HEK293 (cell line): Measurements from ENCODE around the gene HARBI1.

Source experiments
- KLF8 ChIP-seq: fragments of 450-650 bp; formaldehyde crosslinking; IDR thresholded peaks from 2 replicates; pipeline ENCODE4 v1.5.1; 2016; ENCODE audit warnings: missing biosample characterization, missing genetic modification characterization
- PRDM1 ChIP-seq: fragments of 450-650 bp; formaldehyde crosslinking; IDR thresholded peaks from 2 replicates; pipeline ENCODE4; 2016; ENCODE audit warnings: missing biosample characterization, missing genetic modification characterization
- RBAK ChIP-seq: fragments of 450-650 bp; formaldehyde crosslinking; IDR thresholded peaks from 2 replicates; pipeline ENCODE4 v1.5.1; 2016; ENCODE audit warnings: missing biosample characterization, missing genetic modification characterization
- SP7 ChIP-seq: fragments of 450-650 bp; formaldehyde crosslinking; IDR thresholded peaks from 2 replicates; pipeline ENCODE4 v1.5.1; 2016; ENCODE audit warnings: missing biosample characterization, missing genetic modification characterization
- ZBTB17 ChIP-seq: fragments of 450-650 bp; formaldehyde crosslinking; IDR thresholded peaks from 2 replicates; pipeline ENCODE4 v1.5.1; 2016; ENCODE audit warnings: missing biosample characterization, missing genetic modification characterization
- ZBTB48 ChIP-seq: fragments of 450-650 bp; formaldehyde crosslinking; IDR thresholded peaks from 2 replicates; pipeline ENCODE4 v1.5.1; 2016; ENCODE audit warnings: missing biosample characterization, missing genetic modification characterization
- ZNF121 ChIP-seq: fragments of 450-650 bp; formaldehyde crosslinking; IDR thresholded peaks from 2 replicates; pipeline ENCODE4 v1.5.1; 2016; ENCODE audit warnings: missing biosample characterization, missing genetic modification characterization
- ZNF184 ChIP-seq: fragments of 450-650 bp; IDR thresholded peaks from 2 replicates; pipeline ENCODE4 v1.5.1; 2018; ENCODE audit warnings: missing biosample characterization, mild to moderate bottlenecking, missing genetic modification characterization
- ZNF350 ChIP-seq: fragments of 450-650 bp; formaldehyde crosslinking; IDR thresholded peaks from 2 replicates; pipeline ENCODE4 v1.5.0; 2017; ENCODE audit warnings: missing biosample characterization, mild to moderate bottlenecking, missing genetic modification characterization
- ZNF571 ChIP-seq: fragments of 450-650 bp; formaldehyde crosslinking; IDR thresholded peaks from 2 replicates; pipeline ENCODE4 v1.5.0; 2017; ENCODE audit warnings: missing biosample characterization, missing genetic modification characterization
- ZNF658 ChIP-seq: fragments of 450-650 bp; formaldehyde crosslinking; IDR thresholded peaks from 2 replicates; pipeline ENCODE4; 2016; ENCODE audit warnings: missing biosample characterization, missing genetic modification characterization
- ZNF660 ChIP-seq: fragments of 450-650 bp; IDR thresholded peaks from 2 replicates; pipeline ENCODE4 v1.5.1; 2018; ENCODE audit warnings: missing biosample characterization, mild to moderate bottlenecking, missing genetic modification characterization
- ZNF776 ChIP-seq: fragments of 450-650 bp; formaldehyde crosslinking; IDR thresholded peaks from 2 replicates; pipeline ENCODE4 v1.5.0; 2017; ENCODE audit warnings: missing biosample characterization, missing genetic modification characterization, borderline replicate concordance
- ZSCAN16 ChIP-seq: fragments of 450-650 bp; formaldehyde crosslinking; IDR thresholded peaks from 2 replicates; pipeline ENCODE4 v1.5.1; 2016; ENCODE audit warnings: missing biosample characterization, missing genetic modification characterization
- ZSCAN30 ChIP-seq: fragments of 450-650 bp; IDR thresholded peaks from 2 replicates; pipeline ENCODE4 v1.5.1; 2018; ENCODE audit warnings: missing biosample characterization, mild to moderate bottlenecking, missing genetic modification characterization, moderate library complexity
- TF ChIP-seq, protein P1 (sequence below): fragments of 450-650 bp; formaldehyde crosslinking; IDR thresholded peaks from 2 replicates; pipeline ENCODE4 v1.5.0; 2017; ENCODE audit warnings: missing biosample characterization, missing genetic modification characterization, borderline replicate concordance
- TF ChIP-seq, protein P2 (sequence below): fragments of 450-650 bp; formaldehyde crosslinking; IDR thresholded peaks from 2 replicates; pipeline ENCODE4 v1.5.1; 2016; ENCODE audit warnings: missing biosample characterization, missing genetic modification characterization
- TF ChIP-seq, protein P3 (sequence below): fragments of 450-650 bp; formaldehyde crosslinking; IDR thresholded peaks from 2 replicates; pipeline ENCODE4 v1.5.1; 2016; ENCODE audit warnings: missing biosample characterization, missing genetic modification characterization
- TF ChIP-seq, protein P4 (sequence below): fragments of 450-650 bp; formaldehyde crosslinking; IDR thresholded peaks from 2 replicates; pipeline ENCODE4 v1.5.1; 2016; ENCODE audit warnings: missing biosample characterization, missing genetic modification characterization
- TF ChIP-seq, protein P5 (sequence below): fragments of 450-650 bp; IDR thresholded peaks from 2 replicates; pipeline ENCODE4 v1.5.1; 2018; ENCODE audit warnings: missing biosample characterization, mild to moderate bottlenecking, missing genetic modification characterization
- TF ChIP-seq, protein P6 (sequence below): fragments of 450-650 bp; formaldehyde crosslinking; conservative IDR thresholded peaks from 2 replicates; pipeline ENCODE4 v1.5.1; 2016; ENCODE audit warnings: low read depth, missing biosample characterization, missing genetic modification characterization
- TF ChIP-seq, protein P7 (sequence below): fragments of 450-650 bp; formaldehyde crosslinking; IDR thresholded peaks from 2 replicates; pipeline ENCODE4 v1.5.1; 2017; ENCODE audit warnings: missing biosample characterization, missing genetic modification characterization

Gene HARBI1

DNA sequence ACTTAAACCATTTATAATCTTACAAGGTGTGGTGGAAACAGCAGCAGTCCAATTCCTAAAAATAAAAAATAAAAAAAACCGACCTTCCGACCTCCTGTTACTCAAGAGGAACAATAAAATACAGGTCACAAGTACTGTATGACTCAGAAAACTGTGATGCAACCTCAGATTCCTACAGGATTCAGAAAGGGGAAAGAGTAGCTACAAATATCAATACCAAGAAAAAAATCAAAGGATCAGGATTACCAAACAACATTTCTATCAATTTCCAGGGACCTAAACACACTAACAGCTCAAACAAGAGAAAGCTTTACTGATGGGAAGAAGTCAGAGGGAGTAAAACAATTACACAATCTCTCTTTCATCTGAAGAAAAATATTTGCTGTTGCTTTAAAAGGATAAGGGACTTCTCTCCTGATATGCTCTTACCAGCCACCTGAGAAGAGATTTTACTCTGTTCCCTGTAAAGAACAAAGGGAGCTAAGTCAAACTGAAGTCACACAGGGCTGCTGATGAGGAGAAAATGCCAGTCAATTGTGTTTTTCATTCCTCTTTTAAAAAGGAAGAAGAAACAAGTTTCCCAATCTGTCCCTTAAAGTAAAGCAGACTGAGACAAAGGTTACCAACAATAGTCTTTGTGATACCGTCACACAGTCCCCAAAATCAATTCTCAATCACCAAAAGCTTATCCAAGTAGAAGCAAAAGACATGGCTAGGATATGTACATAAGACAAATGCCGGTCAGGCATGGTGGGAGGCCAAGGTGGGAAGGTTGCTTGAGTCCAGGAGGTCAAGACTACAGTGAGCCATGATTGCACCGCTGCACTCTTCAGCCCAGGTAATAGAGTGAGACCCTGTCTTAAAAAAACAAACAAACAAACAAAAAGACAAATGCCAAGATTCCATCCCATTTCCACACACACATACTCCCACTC lies 62.5 kb downstream of the HARBI1 start (continued):
- TF ChIP-seq ZNF660 (tag by site-specific recombination) (no peak), ZNF121 (tag by site-specific recombination) (no peak), ZSCAN30 (no peak), ZNF184 (tag by site-specific recombination) (no peak), SP7 (tag by site-specific recombination) (peak; percentile 70), ZNF571 (tag by site-specific recombination) (no peak), RBAK (tag by site-specific recombination) (no peak), PRDM1 (tag by site-specific recombination) (peak; percentile 80), KLF8 (tag by site-specific recombination) (peak; percentile 62), ZSCAN16 (no peak), ZNF350 (tag by site-specific recombination) (no peak), ZBTB48 (tag by site-specific recombination) (peak; percentile 51; the same call in 1 of the 2 replicates), ZNF776 (no peak), ZBTB17 (tag by site-specific recombination) (peak; percentile 85), ZNF658 (tag by site-specific recombination) (no peak)
- TF ChIP-seq, protein P1, sequence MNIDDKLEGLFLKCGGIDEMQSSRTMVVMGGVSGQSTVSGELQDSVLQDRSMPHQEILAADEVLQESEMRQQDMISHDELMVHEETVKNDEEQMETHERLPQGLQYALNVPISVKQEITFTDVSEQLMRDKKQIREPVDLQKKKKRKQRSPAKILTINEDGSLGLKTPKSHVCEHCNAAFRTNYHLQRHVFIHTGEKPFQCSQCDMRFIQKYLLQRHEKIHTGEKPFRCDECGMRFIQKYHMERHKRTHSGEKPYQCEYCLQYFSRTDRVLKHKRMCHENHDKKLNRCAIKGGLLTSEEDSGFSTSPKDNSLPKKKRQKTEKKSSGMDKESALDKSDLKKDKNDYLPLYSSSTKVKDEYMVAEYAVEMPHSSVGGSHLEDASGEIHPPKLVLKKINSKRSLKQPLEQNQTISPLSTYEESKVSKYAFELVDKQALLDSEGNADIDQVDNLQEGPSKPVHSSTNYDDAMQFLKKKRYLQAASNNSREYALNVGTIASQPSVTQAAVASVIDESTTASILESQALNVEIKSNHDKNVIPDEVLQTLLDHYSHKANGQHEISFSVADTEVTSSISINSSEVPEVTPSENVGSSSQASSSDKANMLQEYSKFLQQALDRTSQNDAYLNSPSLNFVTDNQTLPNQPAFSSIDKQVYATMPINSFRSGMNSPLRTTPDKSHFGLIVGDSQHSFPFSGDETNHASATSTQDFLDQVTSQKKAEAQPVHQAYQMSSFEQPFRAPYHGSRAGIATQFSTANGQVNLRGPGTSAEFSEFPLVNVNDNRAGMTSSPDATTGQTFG (tag by site-specific recombination), result no peak
- TF ChIP-seq, protein P2, sequence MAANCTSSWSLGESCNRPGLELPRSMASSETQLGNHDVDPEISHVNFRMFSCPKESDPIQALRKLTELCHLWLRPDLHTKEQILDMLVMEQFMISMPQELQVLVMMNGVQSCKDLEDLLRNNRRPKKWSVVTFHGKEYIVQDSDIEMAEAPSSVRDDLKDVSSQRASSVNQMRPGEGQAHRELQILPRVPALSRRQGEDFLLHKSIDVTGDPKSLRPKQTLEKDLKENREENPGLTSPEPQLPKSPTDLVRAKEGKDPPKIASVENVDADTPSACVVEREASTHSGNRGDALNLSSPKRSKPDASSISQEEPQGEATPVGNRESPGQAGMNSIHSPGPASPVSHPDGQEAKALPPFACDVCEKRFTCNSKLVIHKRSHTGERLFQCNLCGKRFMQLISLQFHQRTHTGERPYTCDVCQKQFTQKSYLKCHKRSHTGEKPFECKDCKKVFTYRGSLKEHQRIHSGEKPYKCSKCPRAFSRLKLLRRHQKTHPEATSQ (tag by site-specific recombination), result no peak
- TF ChIP-seq, protein P3, sequence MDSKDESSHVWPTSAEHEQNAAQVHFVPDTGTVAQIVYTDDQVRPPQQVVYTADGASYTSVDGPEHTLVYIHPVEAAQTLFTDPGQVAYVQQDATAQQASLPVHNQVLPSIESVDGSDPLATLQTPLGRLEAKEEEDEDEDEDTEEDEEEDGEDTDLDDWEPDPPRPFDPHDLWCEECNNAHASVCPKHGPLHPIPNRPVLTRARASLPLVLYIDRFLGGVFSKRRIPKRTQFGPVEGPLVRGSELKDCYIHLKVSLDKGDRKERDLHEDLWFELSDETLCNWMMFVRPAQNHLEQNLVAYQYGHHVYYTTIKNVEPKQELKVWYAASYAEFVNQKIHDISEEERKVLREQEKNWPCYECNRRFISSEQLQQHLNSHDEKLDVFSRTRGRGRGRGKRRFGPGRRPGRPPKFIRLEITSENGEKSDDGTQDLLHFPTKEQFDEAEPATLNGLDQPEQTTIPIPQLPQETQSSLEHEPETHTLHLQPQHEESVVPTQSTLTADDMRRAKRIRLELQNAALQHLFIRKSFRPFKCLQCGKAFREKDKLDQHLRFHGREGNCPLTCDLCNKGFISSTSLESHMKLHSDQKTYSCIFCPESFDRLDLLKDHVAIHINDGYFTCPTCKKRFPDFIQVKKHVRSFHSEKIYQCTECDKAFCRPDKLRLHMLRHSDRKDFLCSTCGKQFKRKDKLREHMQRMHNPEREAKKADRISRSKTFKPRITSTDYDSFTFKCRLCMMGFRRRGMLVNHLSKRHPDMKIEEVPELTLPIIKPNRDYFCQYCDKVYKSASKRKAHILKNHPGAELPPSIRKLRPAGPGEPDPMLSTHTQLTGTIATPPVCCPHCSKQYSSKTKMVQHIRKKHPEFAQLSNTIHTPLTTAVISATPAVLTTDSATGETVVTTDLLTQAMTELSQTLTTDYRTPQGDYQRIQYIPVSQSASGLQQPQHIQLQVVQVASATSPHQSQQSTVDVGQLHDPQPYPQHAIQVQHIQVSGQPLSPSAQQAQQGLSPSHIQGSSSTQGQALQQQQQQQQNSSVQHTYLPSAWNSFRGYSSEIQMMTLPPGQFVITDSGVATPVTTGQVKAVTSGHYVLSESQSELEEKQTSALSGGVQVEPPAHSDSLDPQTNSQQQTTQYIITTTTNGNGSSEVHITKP (tag by site-specific recombination), result peak; percentile 5; the same call in 1 of the 2 replicates
- TF ChIP-seq, protein P4, sequence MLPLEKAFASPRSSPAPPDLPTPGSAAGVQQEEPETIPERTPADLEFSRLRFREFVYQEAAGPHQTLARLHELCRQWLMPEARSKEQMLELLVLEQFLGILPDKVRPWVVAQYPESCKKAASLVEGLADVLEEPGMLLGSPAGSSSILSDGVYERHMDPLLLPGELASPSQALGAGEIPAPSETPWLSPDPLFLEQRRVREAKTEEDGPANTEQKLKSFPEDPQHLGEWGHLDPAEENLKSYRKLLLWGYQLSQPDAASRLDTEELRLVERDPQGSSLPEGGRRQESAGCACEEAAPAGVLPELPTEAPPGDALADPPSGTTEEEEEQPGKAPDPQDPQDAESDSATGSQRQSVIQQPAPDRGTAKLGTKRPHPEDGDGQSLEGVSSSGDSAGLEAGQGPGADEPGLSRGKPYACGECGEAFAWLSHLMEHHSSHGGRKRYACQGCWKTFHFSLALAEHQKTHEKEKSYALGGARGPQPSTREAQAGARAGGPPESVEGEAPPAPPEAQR (tag by site-specific recombination), result no peak
- TF ChIP-seq, protein P5, sequence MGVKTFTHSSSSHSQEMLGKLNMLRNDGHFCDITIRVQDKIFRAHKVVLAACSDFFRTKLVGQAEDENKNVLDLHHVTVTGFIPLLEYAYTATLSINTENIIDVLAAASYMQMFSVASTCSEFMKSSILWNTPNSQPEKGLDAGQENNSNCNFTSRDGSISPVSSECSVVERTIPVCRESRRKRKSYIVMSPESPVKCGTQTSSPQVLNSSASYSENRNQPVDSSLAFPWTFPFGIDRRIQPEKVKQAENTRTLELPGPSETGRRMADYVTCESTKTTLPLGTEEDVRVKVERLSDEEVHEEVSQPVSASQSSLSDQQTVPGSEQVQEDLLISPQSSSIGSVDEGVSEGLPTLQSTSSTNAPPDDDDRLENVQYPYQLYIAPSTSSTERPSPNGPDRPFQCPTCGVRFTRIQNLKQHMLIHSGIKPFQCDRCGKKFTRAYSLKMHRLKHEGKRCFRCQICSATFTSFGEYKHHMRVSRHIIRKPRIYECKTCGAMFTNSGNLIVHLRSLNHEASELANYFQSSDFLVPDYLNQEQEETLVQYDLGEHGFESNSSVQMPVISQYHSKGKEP (tag by site-specific recombination), result no peak
- TF ChIP-seq, protein P6, sequence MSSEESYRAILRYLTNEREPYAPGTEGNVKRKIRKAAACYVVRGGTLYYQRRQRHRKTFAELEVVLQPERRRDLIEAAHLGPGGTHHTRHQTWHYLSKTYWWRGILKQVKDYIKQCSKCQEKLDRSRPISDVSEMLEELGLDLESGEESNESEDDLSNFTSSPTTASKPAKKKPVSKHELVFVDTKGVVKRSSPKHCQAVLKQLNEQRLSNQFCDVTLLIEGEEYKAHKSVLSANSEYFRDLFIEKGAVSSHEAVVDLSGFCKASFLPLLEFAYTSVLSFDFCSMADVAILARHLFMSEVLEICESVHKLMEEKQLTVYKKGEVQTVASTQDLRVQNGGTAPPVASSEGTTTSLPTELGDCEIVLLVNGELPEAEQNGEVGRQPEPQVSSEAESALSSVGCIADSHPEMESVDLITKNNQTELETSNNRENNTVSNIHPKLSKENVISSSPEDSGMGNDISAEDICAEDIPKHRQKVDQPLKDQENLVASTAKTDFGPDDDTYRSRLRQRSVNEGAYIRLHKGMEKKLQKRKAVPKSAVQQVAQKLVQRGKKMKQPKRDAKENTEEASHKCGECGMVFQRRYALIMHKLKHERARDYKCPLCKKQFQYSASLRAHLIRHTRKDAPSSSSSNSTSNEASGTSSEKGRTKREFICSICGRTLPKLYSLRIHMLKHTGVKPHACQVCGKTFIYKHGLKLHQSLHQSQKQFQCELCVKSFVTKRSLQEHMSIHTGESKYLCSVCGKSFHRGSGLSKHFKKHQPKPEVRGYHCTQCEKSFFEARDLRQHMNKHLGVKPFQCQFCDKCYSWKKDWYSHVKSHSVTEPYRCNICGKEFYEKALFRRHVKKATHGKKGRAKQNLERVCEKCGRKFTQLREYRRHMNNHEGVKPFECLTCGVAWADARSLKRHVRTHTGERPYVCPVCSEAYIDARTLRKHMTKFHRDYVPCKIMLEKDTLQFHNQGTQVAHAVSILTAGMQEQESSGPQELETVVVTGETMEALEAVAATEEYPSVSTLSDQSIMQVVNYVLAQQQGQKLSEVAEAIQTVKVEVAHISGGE (tag by site-specific recombination), result no peak
- TF ChIP-seq, protein P7, sequence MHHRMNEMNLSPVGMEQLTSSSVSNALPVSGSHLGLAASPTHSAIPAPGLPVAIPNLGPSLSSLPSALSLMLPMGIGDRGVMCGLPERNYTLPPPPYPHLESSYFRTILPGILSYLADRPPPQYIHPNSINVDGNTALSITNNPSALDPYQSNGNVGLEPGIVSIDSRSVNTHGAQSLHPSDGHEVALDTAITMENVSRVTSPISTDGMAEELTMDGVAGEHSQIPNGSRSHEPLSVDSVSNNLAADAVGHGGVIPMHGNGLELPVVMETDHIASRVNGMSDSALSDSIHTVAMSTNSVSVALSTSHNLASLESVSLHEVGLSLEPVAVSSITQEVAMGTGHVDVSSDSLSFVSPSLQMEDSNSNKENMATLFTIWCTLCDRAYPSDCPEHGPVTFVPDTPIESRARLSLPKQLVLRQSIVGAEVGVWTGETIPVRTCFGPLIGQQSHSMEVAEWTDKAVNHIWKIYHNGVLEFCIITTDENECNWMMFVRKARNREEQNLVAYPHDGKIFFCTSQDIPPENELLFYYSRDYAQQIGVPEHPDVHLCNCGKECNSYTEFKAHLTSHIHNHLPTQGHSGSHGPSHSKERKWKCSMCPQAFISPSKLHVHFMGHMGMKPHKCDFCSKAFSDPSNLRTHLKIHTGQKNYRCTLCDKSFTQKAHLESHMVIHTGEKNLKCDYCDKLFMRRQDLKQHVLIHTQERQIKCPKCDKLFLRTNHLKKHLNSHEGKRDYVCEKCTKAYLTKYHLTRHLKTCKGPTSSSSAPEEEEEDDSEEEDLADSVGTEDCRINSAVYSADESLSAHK (tag by site-specific recombination), result no peak
